Suprapubic skin (tissue), 3 donors: ENCODE measurements around the gene ACSM2B.
"Not testable (repeated sequence)": the region's sequence is repeated elsewhere in the genome, so short reads cannot be mapped to it uniquely, and the experiment has no call there.

Experiments
- CTCF ChIP-seq, 2 donors: fragments of 200-600 bp in 1 of 2; fragments of 450-650 bp in 1 of 2; sonication (generic) in 1 of 2; IDR thresholded peaks; one replicate each; pipeline ENCODE4 v1.5.1; 2016 to 2019; ENCODE audit warnings: antibody characterized with exemption in 2 of 2, mild to moderate bottlenecking in 1 of 2, moderate library complexity in 1 of 2
- EP300 ChIP-seq: sonication (generic); formaldehyde crosslinking; IDR thresholded peaks from one replicate; pipeline ENCODE4 v1.6.1; 2017; ENCODE audit warnings: antibody characterized with exemption
- POLR2A ChIP-seq, 2 donors: fragments of 450-650 bp; IDR thresholded peaks; one replicate each; pipeline ENCODE4 v1.6.1; 2017; ENCODE audit warnings: antibody characterized with exemption in 2 of 2, mild to moderate bottlenecking in 2 of 2, moderate library complexity in 2 of 2

- not testable (repeated sequence) for TF ChIP-seq CTCF (IDR thresholded peaks at IDR 0.05); EP300; POLR2A (IDR thresholded peaks at IDR 0.05)
Observed at GRCh38 chr16:20531795-20532194, 44.4 kb downstream of the ACSM2B start.
